Loucy (cell line): ENCODE measurements around the gene POLD3.

ENCODE experiments used
- H2AFZ ChIP-seq: fragments of 200-600 bp; sonication (generic); 2 replicates; pipeline ENCODE4 v1.6.0; 2016; ENCODE audit warnings: antibody characterized with exemption, mild to moderate bottlenecking, low read length, moderate library complexity
- H3F3A ChIP-seq: fragments of 200-600 bp; 2 replicates; pipeline ENCODE4 v1.6.0; 2016; ENCODE audit warnings: antibody characterized with exemption, low read depth, mild to moderate bottlenecking
- H3K27me3 ChIP-seq: fragments of 200-600 bp; sonication (generic); 2 replicates; pipeline ENCODE4 v1.6.1; 2014; ENCODE audit warnings: low read length, mild to moderate bottlenecking; ENCODE audit not compliant: insufficient read depth, poor library complexity, severe bottlenecking
- H3K36me3 ChIP-seq: fragments of 200-600 bp; sonication (generic); 2 replicates; pipeline ENCODE4 v1.6.1; 2016; ENCODE audit warnings: low read length; ENCODE audit not compliant: insufficient read depth
- H3K4me1 ChIP-seq: fragments of 200-600 bp; sonication (generic); 2 replicates; pipeline ENCODE4 v1.5.1; 2014; ENCODE audit warnings: low read length, mild to moderate bottlenecking; ENCODE audit not compliant: insufficient read depth, poor library complexity, severe bottlenecking
- H3K4me2 ChIP-seq: fragments of 200-600 bp; sonication (generic); 2 replicates; pipeline ENCODE4 v1.6.0; 2014; ENCODE audit warnings: antibody characterized with exemption, low read length, low read depth, mild to moderate bottlenecking; ENCODE audit not compliant: poor library complexity, severe bottlenecking
- H3K4me3 ChIP-seq: fragments of 200-600 bp; sonication (generic); 2 replicates; pipeline ENCODE4 v1.5.1; 2014; ENCODE audit warnings: low read length, mild to moderate bottlenecking, mixed read lengths; ENCODE audit not compliant: poor library complexity, severe bottlenecking
- H3K79me2 ChIP-seq: fragments of 200-600 bp; sonication (generic); 2 replicates; pipeline ENCODE4 v1.6.1; 2014; ENCODE audit warnings: low read length; ENCODE audit not compliant: insufficient read depth
- H3K9ac ChIP-seq: fragments of 200-600 bp; sonication (generic); 2 replicates; pipeline ENCODE4 v1.6.0; 2014; ENCODE audit warnings: mild to moderate bottlenecking, low read depth, low read length, moderate library complexity; ENCODE audit not compliant: poor library complexity, severe bottlenecking
- H3K9me2 ChIP-seq: fragments of 200-600 bp; sonication (generic); replicated peaks from 2 replicates; pipeline ENCODE4 v1.6.1; 2016; ENCODE audit warnings: low read depth, low read length, mixed read lengths
- H3K9me3 ChIP-seq: fragments of 200-600 bp; sonication (generic); 2 replicates; pipeline ENCODE4 v1.6.1; 2014; ENCODE audit warnings: mild to moderate bottlenecking, antibody characterized with exemption, low read length, low read depth; ENCODE audit not compliant: insufficient read depth
- H4K20me1 ChIP-seq: fragments of 200-600 bp; sonication (generic); 2 replicates; pipeline ENCODE4 v1.6.0; 2014; ENCODE audit warnings: antibody characterized with exemption, low read length, mild to moderate bottlenecking; ENCODE audit not compliant: insufficient read depth, poor library complexity, severe bottlenecking
- CTCF ChIP-seq: fragments of 200-600 bp; sonication (generic); conservative IDR thresholded peaks from 2 replicates; pipeline ENCODE4 v1.5.1; 2014; ENCODE audit warnings: mild to moderate bottlenecking, antibody characterized with exemption, low read length
- EZH2phosphoT487 ChIP-seq: fragments of 200-600 bp; IDR thresholded peaks from 2 replicates; pipeline ENCODE4 v1.6.1; 2018; ENCODE audit warnings: antibody characterized with exemption, mild to moderate bottlenecking, moderate library complexity, borderline replicate concordance

Gene POLD3

DNA sequence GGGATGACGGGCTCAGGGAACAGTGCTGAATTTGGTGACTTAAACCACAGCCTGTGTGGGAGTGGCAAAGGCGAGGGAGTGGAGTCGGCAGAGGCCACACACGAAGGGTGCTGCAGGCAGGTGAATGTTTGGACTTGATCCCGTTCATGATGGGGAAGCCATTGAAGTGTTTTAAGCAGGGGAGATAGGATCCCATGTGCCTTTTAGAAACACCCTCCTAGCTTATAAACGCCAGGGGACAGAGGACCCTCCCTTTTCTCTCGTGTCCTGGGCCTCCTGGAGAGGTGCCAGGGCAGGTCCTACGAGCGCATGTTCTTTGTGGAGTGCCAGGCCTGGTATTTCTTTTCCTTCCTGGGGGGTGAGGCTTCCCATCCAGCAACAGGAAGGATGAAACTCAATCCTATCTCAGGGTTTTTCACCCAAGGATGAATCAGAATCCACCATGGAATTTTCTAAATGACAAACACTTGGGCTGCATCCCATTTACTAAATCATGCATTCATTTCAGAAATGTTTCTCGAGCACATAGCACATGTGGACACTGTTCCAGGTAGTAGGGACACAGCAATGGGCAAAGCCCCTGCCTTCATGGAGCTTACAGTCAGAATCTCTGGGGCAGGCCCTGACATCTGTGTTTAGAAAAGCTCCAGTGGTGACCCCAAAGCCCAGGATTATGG is 79.3 kb downstream of the POLD3 start:
- no peak overlapping the region for H2AFZ ChIP-seq
- no peaks in the 10 kb centered on the region for H3K9me2 ChIP-seq
- H3K36me3 ChIP-seq = no peaks in the 10 kb centered on the region
- no peak overlapping the region for H3K9ac ChIP-seq
- H3K9me3 ChIP-seq = no peaks in the 10 kb centered on the region
- no peaks in the 10 kb centered on the region for H3F3A ChIP-seq
- no peak for TF ChIP-seq EZH2phosphoT487
- TF ChIP-seq CTCF = no peak
- no peaks in the 10 kb centered on the region for H4K20me1 ChIP-seq
- H3K4me3 ChIP-seq = no peak overlapping the region
- H3K27me3 ChIP-seq = no peaks in the 10 kb centered on the region
- H3K4me1 ChIP-seq = no peaks in the 10 kb centered on the region
- H3K79me2 ChIP-seq = no peaks in the 10 kb centered on the region
- no peak overlapping the region for H3K4me2 ChIP-seq

DNA sequence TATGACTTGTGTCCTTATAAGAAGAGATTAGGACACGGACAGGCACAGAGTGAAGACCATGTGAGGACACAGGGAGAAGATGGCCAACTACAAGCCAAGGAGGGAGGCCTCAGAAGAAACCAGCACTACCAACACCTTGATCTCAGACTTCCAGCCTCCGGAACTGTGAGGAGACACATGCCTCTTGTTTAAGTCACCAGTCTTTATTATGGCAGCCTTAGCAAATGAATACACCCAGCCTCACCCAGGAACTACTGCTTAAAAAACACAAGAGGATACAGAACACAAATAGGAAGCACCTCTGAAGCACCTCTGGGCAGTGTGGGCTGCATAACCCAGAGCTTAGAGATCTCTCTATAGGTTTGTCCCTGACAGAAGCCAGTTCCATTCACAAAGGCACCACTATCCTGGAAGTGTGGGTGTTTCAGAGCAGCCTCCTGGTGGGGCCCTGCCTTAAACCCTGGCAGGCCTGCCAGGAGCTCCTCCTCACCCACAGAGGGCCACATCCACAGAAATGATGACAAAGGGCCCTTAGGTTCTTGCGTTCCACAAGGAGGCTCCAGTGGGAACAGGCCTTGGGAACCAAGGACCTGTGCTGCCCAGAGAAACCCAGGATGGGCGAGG is 80.1 kb downstream of the POLD3 start:
- H3K9me3 ChIP-seq = no peaks in the 10 kb centered on the region
- H3K9me2 ChIP-seq = no peaks in the 10 kb centered on the region
- no peak overlapping the region for H3K9ac ChIP-seq
- H3K4me3 ChIP-seq = no peak overlapping the region
- no peaks in the 10 kb centered on the region for H3K4me1 ChIP-seq
- no peaks in the 10 kb centered on the region for H3K79me2 ChIP-seq
- H2AFZ ChIP-seq = no peak overlapping the region
- no peaks in the 10 kb centered on the region for H3K36me3 ChIP-seq
- H4K20me1 ChIP-seq = no peaks in the 10 kb centered on the region
- no peak overlapping the region for H3K4me2 ChIP-seq
- no peaks in the 10 kb centered on the region for H3F3A ChIP-seq
- no peaks in the 10 kb centered on the region for H3K27me3 ChIP-seq
- no peak for TF ChIP-seq CTCF

- Histone ChIP-seq H3K36me3 (no peaks in the 10 kb centered on the region), H3K27me3 (no peaks in the 10 kb centered on the region), H3K9me3 (no peaks in the 10 kb centered on the region), H3K4me2 (no peak overlapping the region), H3K9ac (no peak overlapping the region), H3K4me3 (no peak overlapping the region), H3K4me1 (no peaks in the 10 kb centered on the region), H3K79me2 (no peaks in the 10 kb centered on the region), H4K20me1 (no peaks in the 10 kb centered on the region), H2AFZ (no peak overlapping the region), H3K9me2 (no peaks in the 10 kb centered on the region), H3F3A (no peaks in the 10 kb centered on the region)
- TF ChIP-seq EZH2phosphoT487 (no peak), CTCF (no peak)
These were observed 80.7 kb downstream of the POLD3 start for GRCh38 chr11:74672956-74673692.
